Measurements from ENCODE around the gene QTRT2.
A peak's percentile ranks its signal among the peaks of the same experiment; 100 is the strongest.

QTRT2 gene

DNA sequence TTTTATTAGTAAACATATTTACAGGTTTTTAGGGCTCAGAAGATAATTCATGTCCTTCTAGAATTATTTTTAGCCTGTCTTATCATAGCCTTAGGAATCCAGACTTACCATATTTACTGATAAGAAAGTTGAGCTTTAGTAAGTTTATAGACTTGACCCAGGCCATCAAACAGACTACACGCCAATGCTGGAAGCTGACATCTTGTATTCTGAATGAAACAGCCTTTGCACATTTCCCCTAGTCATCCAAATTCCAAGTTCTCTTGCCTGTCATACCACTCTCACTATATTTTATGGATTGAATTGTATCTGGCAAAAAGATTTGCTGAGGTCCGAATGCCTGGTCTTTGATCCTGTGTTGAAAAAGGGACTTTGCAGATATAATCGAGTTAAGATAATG is 63.7 kb downstream of the QTRT2 start:
- Histone ChIP-seq H3K27ac (ENCODE audit: low read depth, low read length, severe bottlenecking) (no peak overlapping the region), H3K36me3 (ENCODE audit: control insufficient read depth, insufficient read depth, low read length) (no peaks in the 10 kb centered on the region), H3K4me3 (ENCODE audit: extremely low read depth, insufficient read depth, low read length, poor library complexity, severe bottlenecking) (no peak overlapping the region), H3K9me3 (ENCODE audit: control insufficient read depth, low read length) (no peaks in the 10 kb centered on the region), H3K4me1 (ENCODE audit: control insufficient read depth, insufficient read depth, low read length, poor library complexity, severe bottlenecking) (peaks cover 7% of the 10 kb centered on the region)
- WGBS, 2 experiments (ENCODE audit: insufficient coverage in 2 of 2): 90% methylated on average over 2 of the region's 3 CpGs; no CpG with 5 or more reads in 1 of the 2 experiments

DNA sequence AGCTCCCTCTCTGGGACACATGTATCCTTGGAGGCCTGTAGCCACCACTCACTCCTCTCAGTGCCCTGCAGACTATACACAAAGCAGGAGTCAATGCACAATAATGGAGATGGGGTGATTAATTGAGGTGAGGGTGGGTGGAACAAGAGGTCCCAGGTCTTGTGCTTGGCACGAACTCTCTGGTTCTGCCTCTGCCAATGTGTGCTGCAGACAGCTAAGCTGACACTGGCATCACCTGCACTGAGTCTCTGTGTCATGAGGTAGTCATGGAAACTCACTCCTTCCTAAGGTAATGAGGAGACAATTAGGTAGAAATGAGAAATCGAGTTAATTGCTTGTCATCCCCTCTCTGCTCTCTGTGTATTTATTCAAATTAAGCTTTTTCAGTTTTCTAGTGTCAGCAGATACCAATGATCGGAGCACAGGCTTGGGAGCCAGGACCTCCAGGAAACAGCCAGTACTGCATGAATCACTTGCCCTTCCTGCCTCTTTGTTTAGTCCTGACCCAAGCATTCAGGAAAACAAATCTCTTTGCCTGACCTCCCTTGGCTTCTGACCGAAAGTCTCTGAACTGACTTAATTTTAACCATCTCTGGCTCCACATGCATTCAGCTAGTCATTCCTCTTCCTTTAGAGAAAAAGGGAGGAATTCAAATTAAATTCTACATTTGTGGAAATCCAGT is 65.6 kb downstream of the QTRT2 start:
- H3K9me3 ChIP-seq (ENCODE audit: control insufficient read depth, low read length): no peaks in the 10 kb centered on the region
- no peaks in the 10 kb centered on the region for H3K36me3 ChIP-seq (ENCODE audit: control insufficient read depth, insufficient read depth, low read length)
- WGBS, 2 experiments (ENCODE audit: insufficient coverage in 2 of 2): 75 to 82% methylated on average over 2 to 3 of the region's 4 CpGs
- no peak overlapping the region for H3K4me3 ChIP-seq (ENCODE audit: extremely low read depth, insufficient read depth, low read length, poor library complexity, severe bottlenecking)
- H3K27ac ChIP-seq (ENCODE audit: low read depth, low read length, severe bottlenecking): peak overlapping the region; percentile 80
- peaks cover 7% of the 10 kb centered on the region for H3K4me1 ChIP-seq (ENCODE audit: control insufficient read depth, insufficient read depth, low read length, poor library complexity, severe bottlenecking)

DNA sequence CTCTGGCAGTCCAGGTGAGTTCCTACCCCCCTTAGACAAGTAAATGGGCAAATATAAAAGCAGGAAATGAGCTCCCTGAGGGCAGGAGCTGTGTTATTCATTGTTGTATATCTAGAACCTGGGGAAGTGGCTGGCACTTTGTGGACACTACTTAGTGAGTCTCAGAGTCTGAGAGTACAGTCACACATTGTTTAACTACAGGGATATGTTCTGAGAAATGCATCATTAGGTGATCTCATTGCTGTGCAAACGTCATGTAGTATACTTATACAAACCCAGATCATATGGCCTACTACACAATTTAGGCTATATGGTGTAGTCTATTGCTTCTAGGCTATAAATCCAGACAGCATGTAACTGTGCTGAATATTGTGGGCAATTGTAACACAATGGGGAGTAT is 69.9 kb downstream of the QTRT2 start:
- Histone ChIP-seq H3K27ac (ENCODE audit: low read depth, low read length, severe bottlenecking) (no peak overlapping the region), H3K36me3 (ENCODE audit: control insufficient read depth, insufficient read depth, low read length) (no peaks in the 10 kb centered on the region), H3K4me1 (ENCODE audit: control insufficient read depth, insufficient read depth, low read length, poor library complexity, severe bottlenecking) (peaks cover 7% of the 10 kb centered on the region), H3K4me3 (ENCODE audit: extremely low read depth, insufficient read depth, low read length, poor library complexity, severe bottlenecking) (no peak overlapping the region), H3K9me3 (ENCODE audit: control insufficient read depth, low read length) (no peaks in the 10 kb centered on the region)
- no CpG with 5 or more reads among the region's 1 CpG for WGBS, 2 experiments (ENCODE audit: insufficient coverage in 2 of 2)

DNA sequence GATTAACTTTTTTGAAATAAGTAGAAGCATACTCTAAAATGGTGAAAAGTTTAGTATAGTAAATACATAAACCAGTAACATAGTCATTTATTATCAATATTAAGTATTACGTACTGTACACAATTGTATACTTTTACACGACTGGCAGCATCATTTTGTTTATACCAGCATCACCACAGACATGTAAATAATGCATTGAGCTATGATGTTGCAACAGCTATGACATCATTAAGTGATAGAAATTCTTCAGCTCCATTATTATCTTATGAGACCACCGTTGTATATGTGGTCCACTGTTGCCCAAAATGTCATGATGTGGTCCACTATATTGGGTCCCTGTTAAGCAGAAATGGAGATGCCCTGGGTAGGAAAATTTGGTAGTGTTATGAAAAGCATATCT is 71.0 kb downstream of the QTRT2 start:
- no CpG with 5 or more reads among the region's 3 CpGs for WGBS, 2 experiments (ENCODE audit: insufficient coverage in 2 of 2)
- Histone ChIP-seq H3K27ac (ENCODE audit: low read depth, low read length, severe bottlenecking) (no peak overlapping the region), H3K36me3 (ENCODE audit: control insufficient read depth, insufficient read depth, low read length) (no peaks in the 10 kb centered on the region), H3K4me1 (ENCODE audit: control insufficient read depth, insufficient read depth, low read length, poor library complexity, severe bottlenecking) (no peaks in the 10 kb centered on the region), H3K9me3 (ENCODE audit: control insufficient read depth, low read length) (no peaks in the 10 kb centered on the region), H3K4me3 (ENCODE audit: extremely low read depth, insufficient read depth, low read length, poor library complexity, severe bottlenecking) (no peak overlapping the region)

DNA sequence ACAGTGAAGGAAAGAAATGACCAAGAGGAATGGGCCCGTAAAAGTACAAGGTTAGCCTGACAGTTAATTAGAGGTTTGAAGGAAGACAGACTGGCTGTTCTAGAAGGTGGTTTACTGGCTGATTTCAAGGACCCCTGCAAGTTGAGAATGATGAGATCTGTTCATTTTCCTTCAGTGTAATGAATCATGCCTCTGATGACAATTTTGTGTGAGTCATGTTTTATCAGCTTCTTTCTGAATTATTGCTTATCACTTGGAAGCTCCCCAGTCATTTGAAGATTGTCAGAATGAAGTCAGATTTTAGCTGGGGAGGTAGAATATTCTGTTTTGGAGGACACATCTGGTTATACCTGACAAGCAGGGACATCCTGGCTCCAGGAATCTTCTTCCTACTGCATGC is 71.7 kb downstream of the QTRT2 start:
- Histone ChIP-seq H3K27ac (ENCODE audit: low read depth, low read length, severe bottlenecking) (no peak overlapping the region), H3K4me1 (ENCODE audit: control insufficient read depth, insufficient read depth, low read length, poor library complexity, severe bottlenecking) (no peaks in the 10 kb centered on the region), H3K36me3 (ENCODE audit: control insufficient read depth, insufficient read depth, low read length) (no peaks in the 10 kb centered on the region), H3K4me3 (ENCODE audit: extremely low read depth, insufficient read depth, low read length, poor library complexity, severe bottlenecking) (no peak overlapping the region), H3K9me3 (ENCODE audit: control insufficient read depth, low read length) (no peaks in the 10 kb centered on the region)
- 78 to 92% methylated on average over 1 of the region's 1 CpG for WGBS, 2 experiments (ENCODE audit: insufficient coverage in 2 of 2)

DNA sequence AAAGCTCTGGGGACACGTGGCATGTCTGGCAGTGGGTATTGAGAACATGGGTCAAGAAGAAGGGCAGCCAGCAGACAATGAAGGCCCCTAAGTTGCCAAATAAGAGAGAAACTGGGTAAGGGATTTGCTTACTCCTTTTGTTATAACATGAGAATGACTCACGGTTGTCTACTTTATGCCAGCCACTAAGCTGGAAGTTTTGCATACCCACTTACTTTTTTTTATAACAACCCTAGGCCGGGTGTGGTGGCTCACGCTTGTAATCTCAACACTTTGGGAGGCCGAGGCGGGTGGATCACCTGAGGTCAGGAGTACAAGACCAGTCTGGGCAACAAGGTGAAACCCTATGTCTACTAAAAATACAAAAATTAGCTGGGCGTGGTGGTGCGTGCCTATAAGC is 72.3 kb downstream of the QTRT2 start:
- Histone ChIP-seq H3K27ac (ENCODE audit: low read depth, low read length, severe bottlenecking) (no peak overlapping the region), H3K9me3 (ENCODE audit: control insufficient read depth, low read length) (no peaks in the 10 kb centered on the region)

DNA sequence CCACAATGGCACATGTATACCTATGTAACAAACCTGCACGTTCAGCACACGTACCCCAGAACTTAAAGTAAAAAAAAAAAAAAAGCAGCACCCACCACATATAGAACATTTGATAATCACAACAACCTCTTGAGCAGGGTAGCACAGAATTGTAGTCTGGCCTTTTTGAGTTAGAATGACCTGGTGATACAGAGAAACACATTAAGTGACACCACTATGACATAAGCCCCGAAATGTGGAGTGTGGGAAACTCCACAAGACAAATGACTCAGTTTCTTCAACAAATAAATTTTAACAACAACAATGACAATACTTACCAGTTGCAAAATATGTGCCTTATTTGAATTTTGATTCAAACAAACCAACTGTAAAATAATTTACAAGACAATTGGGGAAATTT is 76.0 kb downstream of the QTRT2 start:
- Histone ChIP-seq H3K9me3 (ENCODE audit: control insufficient read depth, low read length) (no peaks in the 10 kb centered on the region), H3K36me3 (ENCODE audit: control insufficient read depth, insufficient read depth, low read length) (no peaks in the 10 kb centered on the region), H3K4me1 (ENCODE audit: control insufficient read depth, insufficient read depth, low read length, poor library complexity, severe bottlenecking) (no peaks in the 10 kb centered on the region), H3K4me3 (ENCODE audit: extremely low read depth, insufficient read depth, low read length, poor library complexity, severe bottlenecking) (no peak overlapping the region), H3K27ac (ENCODE audit: low read depth, low read length, severe bottlenecking) (no peak overlapping the region)
- 100% methylated on average over 2 of the region's 3 CpGs; no CpG with 5 or more reads in 1 of the 2 experiments for WGBS, 2 experiments (ENCODE audit: insufficient coverage in 2 of 2)

More for the DNA sequence above, 72.3 kb downstream of the QTRT2 start:
- Histone ChIP-seq H3K4me1 (ENCODE audit: control insufficient read depth, insufficient read depth, low read length, poor library complexity, severe bottlenecking) (no peaks in the 10 kb centered on the region), H3K4me3 (ENCODE audit: extremely low read depth, insufficient read depth, low read length, poor library complexity, severe bottlenecking) (no peak overlapping the region), H3K36me3 (ENCODE audit: control insufficient read depth, insufficient read depth, low read length) (no peaks in the 10 kb centered on the region)
- 76 to 85% methylated on average over 3 to 5 of the region's 8 CpGs for WGBS, 2 experiments (ENCODE audit: insufficient coverage in 2 of 2)

DNA sequence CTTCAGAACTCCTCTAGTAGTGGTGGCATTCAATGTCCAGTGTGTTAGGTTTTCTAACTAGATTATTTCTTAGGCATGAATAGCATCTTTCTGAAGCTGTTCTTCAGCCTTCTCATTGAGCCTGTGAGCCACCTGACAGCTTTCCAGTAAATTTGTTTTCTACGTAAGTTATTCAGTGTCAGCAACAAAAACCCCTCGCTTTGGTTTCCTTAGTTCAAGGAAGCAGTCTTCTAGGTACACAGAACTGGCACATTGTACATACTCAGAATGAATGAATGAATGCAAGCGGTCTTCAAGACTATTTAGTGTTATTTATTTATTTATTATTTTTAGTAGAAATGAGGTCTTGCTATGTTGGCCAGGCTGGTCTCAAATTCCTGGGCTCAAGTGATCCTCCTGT is 77.4 kb downstream of the QTRT2 start:
- WGBS, 2 experiments (ENCODE audit: insufficient coverage in 2 of 2): 94 to 96% methylated on average over 2 of the region's 3 CpGs
- no peaks in the 10 kb centered on the region for H3K4me1 ChIP-seq (ENCODE audit: control insufficient read depth, insufficient read depth, low read length, poor library complexity, severe bottlenecking)
- no peak overlapping the region for H3K27ac ChIP-seq (ENCODE audit: low read depth, low read length, severe bottlenecking)
- H3K36me3 ChIP-seq (ENCODE audit: control insufficient read depth, insufficient read depth, low read length): no peaks in the 10 kb centered on the region
- no peaks in the 10 kb centered on the region for H3K9me3 ChIP-seq (ENCODE audit: control insufficient read depth, low read length)
- no peak overlapping the region for H3K4me3 ChIP-seq (ENCODE audit: extremely low read depth, insufficient read depth, low read length, poor library complexity, severe bottlenecking)

Measured in mesodermal cell (in vitro differentiated cells).